Mucosa of gallbladder (tissue), 1 donor: ENCODE results near the gene FHL3. TPM values are rescaled to one million over a fixed set of nuclear protein-coding genes. Genes with fewer than 3 reads are reported as not detected.
"Not testable (repeated sequence)": the region's sequence is repeated elsewhere in the genome, so short reads cannot be mapped to it uniquely, and the experiment has no call there.

Source experiments
- DNase-seq: peaks from one replicate; pipeline ENCODE4 v3.0.0-alpha.2; 2020; ENCODE audit warnings: low spot score
- total RNA-seq: library from RNA; stranded (reverse); gene quantifications from one replicate; pipeline ENCODE4 v1.2.1, GENCODE V29; 2021
- donor health status: DM: no; HTN: no; CAD: no.

Gene FHL3
- total RNA-seq, 1 donor from 2014 or later, result 11.2 TPM

GRCh38 chr1:37994886-37995566 lies 10.3 kb downstream of the FHL3 start:
- DNase-seq, result no peak

- no peak for DNase-seq
These were observed 15.9 kb downstream of the FHL3 start for GRCh38 chr1:37989361-37989930.

GRCh38 chr1:37987679-37988078 lies 17.6 kb downstream of the FHL3 start:
- DNase-seq, result no peak

GRCh38 chr1:37983546-37983945 lies 21.8 kb downstream of the FHL3 start:
- no peak for DNase-seq

- DNase-seq, result no peak
These were observed 26.8 kb downstream of the FHL3 start for GRCh38 chr1:37978541-37978940.

GRCh38 chr1:37975083-37975482 lies 30.2 kb downstream of the FHL3 start:
- DNase-seq, result not testable (repeated sequence)

GRCh38 chr1:37974567-37974966 lies 30.7 kb downstream of the FHL3 start:
- no peak for DNase-seq

GRCh38 chr1:37973684-37974083 lies 31.6 kb downstream of the FHL3 start:
- not testable (repeated sequence) for DNase-seq

GRCh38 chr1:37965301-37965700 lies 40.0 kb downstream of the FHL3 start:
- no peak for DNase-seq

- not testable (repeated sequence) for DNase-seq
These were observed 41.2 kb downstream of the FHL3 start for GRCh38 chr1:37964106-37964505.

- no peak for DNase-seq
These were observed 46.6 kb downstream of the FHL3 start for GRCh38 chr1:37958690-37959089.

GRCh38 chr1:37955685-37956084 lies 49.6 kb downstream of the FHL3 start:
- DNase-seq, result no peak

- DNase-seq, result no peak
These were observed 50.9 kb downstream of the FHL3 start for GRCh38 chr1:37954316-37954971.

GRCh38 chr1:37952738-37953137 lies 52.6 kb downstream of the FHL3 start:
- DNase-seq, result no peak

- no peak for DNase-seq
These were observed 53.3 kb downstream of the FHL3 start for GRCh38 chr1:37951783-37952624.

- DNase-seq, result no peak
These were observed 54.1 kb downstream of the FHL3 start for GRCh38 chr1:37951041-37951782.

GRCh38 chr1:37949524-37950152 lies 55.7 kb downstream of the FHL3 start:
- DNase-seq, result no peak

- no peak for DNase-seq
These were observed 56.5 kb downstream of the FHL3 start for GRCh38 chr1:37948841-37949240.

GRCh38 chr1:37948166-37948565 lies 57.1 kb downstream of the FHL3 start:
- DNase-seq, result no peak

- DNase-seq, result no peak
These were observed 58.0 kb downstream of the FHL3 start for GRCh38 chr1:37947364-37947763.
